ENCODE measurements around the gene RASSF5.
"Not testable (repeated sequence)": the region's sequence is repeated elsewhere in the genome, so short reads cannot be mapped to it uniquely, and the experiment has no call there.

The RASSF5 gene

DNA sequence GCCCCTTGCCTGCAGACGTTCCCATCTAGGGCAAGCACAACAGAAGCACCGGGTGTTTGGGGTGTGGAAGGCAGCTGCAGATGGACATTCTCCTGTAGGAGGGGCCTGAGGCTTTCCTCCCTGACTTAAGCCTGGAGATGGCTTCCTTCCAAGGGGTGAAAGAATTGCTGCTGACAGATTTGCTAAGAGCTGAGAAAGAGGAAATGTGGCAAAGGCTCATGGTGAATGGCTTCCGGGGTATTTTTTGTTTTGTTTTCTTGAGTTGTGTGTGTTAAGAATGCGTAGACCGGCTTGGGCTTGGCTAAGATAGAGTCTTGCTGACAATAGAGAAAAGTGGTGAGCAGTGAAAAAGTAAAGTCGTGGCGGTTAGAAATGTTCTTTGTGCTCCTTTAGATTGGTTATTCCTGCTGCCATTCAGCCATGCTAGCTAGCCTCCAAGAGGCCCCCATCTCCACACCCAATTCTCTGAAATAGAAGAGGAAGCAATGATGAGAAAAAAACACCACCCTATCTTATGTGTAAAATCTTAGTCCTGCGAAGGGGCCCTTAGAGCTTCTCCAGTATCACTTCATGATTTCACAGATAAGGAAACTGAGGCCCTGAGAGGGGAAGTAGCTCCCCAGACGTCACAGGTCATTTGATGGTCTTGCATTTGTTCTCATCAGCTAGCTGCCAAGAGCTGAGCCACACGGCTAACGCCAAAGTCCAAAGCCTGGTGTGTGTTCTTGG is 68.0 kb downstream of the RASSF5 start:
- peak; percentile 88 for DNase-seq

DNA sequence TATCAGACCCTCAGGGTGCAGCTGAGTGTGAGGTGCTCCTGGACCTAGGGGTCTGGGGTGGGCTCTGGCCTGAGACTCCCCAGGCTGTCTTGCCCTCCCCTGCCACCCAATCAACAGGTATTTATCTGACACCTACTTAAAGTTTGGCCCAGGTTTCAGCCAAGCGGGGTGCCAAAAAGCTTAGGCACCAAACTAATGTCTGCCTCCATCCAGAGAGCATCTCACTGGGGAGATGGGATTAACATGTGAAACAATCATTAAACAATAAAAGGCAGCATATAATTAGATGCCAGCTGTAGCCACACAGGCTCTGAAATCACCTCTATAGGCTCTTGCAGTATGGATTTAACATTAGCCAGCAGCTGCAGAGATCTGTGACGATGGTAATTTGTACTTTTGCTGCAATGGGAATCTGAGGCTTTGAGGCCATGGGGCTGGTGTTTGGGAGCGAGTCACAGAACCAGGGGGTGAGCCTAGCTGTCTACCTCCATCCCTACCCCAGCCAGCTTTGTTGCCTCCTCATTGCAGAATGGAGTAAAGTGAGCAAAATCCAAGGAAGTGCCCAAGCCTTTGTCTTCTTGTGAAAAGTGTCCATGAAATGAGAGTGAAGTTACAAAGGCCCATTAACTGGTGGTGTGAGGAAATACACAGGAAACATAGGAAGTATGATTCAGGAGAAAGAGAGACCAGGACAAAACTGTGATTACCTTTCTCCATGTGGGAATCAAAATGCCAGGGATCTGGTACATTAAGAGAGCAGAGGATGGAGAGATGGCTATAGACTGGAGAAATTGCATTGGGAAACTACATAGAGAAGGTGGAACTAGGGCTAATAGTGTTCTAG is 68.8 kb downstream of the RASSF5 start:
- no peak for DNase-seq

DNA sequence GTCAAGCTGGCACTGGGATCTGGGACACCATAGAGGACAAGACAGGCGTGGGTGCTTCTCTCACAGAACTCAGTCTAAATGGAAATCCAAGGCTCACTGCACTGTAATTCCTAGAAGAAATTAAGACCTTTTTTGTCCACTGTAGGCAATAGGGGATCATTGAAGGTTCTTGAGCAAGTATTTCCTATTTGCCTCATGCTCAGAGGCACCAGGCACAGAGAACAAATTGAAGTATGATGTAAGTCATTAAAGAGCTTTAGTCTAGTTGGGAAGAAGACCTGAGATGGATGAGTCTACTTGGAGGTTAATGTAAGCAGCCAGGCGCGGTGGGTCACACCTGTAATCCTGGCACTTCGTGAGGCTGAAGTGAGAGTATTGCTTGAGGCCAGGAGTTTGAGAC is 70.3 kb downstream of the RASSF5 start:
- no peak for DNase-seq

DNA sequence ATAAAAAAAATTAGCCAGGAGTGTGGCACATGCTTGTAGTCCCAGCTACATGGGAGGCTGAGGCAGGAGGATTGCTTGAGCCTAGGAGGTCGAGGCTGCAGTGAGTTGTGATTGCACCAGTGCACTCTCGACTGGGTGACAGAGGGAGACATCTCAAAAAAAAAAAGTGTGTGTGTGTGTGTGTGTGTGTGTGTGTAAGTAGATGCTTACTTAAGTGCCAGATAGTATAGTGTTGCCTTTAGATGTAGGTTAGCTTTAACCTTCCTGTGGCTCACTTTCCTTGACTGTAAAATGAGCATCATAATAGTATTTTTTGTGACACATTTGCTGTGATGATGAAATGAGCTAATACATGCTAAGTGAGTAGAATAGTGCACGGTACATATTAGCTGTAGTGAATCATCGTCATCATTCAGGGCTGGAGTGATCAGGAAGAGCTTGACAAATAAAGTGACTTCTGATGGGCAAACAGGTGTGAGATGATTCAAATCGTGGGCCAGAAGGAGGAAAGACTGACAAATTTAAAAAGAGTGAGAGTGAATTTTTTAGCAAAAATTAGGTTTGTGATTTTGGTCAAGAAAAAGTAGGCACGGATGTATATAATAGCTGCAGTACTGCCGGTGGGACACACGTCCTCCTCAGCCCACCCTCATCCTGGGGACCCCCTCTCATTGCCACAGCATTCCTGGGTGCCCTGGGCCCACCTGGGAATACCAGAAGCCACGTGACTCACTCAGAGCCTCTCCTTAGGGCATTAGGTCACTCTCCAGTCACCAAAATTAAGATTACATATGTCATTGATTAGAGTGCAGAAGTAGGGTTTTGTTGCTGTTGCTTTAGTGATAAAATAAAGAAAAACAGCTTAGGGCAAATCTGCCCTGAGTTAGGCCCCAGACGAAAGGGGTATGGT is 71.0 kb downstream of the RASSF5 start:
- DNase-seq, result no peak

DNA sequence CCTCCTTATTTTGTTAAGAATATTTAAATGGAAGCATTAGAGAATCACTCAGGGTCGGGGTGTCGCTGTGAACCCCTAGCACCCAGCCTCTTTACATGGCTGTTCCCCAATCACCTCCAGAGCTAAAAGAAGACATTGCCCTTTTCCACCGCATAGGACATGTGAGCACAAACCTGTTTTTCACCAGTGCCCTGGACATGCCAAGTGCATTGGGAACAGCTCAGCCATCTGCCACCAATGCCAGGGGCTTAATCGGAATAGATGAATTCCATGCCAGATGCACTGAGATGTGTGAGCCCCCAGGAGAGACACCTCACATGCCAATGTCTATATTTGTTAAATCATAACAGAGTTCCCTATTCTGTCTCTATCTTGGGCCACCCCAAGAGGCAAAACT is 71.6 kb downstream of the RASSF5 start:
- no peak for DNase-seq

DNA sequence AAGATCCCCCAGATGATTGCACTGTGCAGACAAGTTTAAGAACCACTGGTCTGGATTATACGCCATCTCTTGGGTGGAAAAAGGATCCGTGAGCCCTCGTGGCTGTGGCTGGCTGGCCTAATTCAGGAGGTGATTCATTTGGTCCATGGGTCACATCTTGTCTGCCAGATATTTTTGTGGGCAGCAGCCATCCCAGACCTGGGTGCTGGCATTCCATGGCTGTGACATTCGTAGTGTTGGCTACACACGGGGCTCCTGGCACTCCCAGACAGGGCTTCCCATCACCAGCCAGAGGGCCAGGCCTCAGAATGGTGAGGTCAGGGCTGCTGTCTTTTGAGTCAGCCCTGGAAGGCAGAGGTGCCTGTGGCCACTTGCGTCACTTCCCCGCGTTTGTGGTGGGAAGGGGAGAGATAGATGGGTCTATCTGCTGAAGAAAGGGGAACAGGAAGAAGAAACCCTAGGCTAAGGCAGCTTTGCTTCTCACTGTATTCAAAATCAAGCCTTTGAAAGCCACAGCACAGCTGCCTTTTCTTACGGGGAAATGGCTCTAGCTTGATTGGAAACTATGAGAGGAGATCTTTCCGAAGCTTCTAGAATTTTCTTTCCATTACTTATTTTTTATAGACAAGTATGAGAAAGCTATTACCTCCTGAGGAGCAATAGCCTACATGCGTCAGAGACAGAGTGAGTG is 72.6 kb downstream of the RASSF5 start:
- DNase-seq, result peak; percentile 87

DNA sequence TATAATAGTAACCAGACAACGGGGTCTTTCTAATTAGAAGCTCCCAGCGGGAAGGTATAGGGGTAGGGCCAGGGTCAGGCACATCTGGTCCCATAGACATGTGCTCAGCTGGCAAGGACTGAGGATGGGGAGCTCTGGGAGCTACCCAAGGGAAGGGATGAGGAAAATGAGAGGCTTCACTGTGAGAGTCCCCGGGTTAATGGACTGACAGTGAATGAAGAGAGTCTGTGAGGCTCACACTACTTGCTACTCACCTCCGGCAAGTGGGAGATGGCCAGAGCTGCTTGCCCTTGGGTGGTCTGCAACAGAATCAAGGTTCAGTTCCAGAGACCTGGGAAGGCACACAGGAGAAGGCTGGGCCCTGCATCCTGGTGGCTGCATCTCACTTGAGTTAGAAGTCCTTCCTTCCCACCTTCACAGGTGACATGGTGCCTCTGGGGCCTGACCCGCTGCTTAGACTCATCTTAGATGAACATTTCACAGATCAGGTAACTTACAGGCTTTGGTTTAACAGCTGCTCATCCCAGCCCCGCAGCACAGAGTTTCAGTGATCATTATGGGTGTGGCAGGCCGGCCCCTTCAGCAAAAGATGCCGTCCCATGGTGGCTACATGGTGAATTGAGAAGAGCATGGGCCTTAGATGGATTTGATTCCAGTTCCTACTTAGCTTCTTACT is 73.2 kb downstream of the RASSF5 start:
- DNase-seq, result no peak

DNA sequence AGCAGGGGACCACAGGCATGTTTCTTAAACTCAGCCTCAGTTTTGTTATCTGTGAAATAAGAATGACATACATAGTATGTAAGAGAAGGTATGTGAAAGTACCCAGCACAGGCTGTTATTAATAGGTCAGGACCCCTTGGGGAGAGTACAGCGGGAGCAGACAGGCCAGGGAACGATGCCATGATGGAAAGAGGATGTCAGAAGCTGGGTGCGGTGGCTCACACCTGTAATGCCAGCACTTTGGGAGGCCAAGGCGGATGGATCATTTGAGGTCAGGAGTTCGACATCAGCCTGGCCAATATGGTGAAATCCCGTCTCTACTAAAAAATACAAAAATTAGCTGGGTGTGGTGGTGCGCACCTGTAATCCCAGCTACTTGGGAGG is 73.8 kb downstream of the RASSF5 start:
- not testable (repeated sequence) for DNase-seq

DNA sequence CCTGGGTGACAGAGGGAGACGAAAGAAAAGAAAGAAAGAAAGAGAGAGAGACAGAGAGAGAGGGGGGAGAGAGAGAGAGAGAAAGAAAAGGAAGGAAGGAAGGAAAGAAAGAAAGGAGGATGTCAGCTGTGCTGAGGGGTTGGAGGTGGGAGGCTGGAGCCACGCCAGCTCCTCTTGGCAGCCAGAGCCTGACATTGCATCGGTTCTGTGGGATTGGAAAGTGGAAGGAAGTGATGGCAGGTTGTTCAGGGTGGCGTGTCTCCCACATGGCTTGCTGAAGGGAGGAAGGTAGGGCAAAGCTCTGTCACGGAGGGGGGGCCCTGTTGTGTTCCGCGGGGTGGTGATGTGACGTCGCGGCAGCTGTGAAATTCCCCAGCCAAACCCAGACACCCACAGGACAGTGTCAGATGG is 74.2 kb downstream of the RASSF5 start:
- no peak for DNase-seq

DNA sequence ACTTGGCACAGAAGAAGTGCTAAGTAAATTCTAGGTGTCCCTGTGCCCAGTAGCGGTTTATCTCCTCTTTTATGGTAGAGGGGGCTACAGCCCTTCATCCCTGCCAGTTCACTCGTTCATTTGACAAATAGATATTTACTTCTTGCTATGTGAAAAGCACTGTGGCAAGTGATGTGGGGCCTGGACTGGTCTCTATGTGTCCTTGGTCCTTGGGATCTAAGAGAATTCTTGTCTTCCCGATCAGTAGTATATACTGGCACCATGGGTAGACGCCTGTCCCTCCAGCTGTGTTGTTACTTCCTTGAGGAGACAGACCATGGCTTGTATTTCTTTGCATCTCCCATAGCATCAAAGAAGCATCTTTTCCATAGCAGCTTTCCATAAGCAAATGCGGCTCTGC is 75.2 kb downstream of the RASSF5 start:
- DNase-seq, result no peak

DNA sequence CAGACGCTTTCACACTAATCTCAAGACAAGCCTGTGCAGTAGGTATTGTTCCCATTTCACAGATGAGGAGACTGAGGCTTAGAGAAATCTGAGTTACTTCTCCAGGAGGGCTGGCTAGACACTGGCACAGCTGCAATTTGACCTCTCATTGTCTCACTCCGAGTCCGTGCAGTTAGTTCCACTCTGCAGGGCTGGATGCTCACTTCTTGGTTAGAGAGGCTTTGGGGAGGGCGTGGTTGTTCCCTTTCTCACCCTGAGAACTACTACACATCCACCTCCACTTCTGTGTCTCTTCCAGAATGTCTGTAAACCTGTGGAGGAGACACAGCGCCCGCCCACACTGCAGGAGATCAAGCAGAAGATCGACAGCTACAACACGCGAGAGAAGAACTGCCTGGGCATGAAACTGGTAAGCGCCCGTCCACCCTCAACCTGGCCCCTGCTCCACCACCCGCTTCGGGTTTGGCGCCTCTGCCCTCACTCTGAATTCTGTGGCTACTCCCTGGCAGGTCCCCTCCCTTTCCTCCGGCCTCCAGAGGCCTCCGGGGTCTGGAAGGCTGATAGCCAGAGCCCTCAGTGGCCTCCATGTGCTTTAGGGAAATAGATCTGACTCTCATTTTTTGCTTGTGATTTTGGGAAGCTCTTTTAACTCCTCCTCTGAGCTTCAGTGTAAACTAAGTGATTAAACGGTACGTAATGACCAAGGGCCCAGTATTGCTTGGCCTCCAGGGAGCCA is 75.8 kb downstream of the RASSF5 start:
- DNase-seq, result no peak

DNA sequence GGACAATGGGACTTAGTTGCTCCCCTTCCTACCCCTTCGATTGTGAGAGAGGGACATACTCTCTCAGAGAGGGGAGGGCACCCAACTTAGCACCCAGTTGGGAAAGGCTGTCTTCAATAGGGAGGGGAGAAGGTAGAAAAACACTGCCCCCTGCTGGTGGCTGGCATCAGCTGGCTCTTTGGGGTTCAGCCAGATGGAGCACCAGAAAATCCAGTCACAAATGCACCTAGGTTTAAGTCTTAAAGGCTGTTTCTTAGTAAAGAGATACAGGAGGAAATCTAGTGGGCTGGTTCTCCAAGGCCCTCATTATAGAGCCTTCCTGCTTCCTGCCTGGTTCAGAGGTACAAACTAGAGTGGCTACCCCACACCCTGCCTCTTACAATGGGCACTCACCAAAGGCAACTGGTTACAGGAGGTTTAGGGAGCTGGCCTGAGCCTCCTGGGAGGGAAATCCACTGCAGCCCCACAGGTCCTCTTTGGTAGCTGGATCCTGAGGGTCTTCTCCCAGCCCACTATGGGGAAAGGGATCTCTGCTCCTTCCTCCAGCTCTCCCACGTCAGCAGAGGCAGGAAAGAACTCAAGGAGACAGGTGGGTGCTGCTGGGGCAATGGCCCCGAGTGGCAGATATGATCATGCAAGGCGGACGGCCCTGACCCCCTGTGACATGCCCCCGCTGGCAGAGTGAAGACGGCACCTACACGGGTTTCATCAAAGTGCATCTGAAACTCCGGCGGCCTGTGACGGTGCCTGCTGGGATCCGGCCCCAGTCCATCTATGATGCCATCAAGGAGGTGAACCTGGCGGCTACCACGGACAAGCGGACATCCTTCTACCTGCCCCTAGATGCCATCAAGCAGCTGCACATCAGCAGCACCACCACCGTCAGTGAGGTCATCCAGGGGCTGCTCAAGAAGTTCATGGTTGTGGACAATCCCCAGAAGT is 76.6 kb downstream of the RASSF5 start:
- DNase-seq, result peak; percentile 90

DNA sequence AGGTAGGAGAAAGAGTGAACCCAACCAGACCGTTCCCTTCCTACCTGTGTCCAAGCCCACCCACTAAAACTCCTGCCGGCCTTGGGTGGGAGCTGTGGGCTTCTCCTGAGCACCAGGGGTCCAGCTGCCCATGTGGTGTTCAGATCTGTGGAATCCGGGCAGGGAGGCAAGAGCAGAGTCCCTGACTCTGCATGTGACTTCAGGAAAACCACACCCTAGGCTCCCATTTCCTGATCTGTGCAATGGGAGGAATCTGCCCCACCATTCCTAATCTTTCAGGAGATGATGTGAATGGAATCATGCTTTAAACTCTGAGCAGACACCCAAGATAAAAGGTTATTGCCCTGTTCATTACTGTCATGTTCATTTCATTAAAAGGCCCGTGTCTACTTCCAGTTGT is 77.4 kb downstream of the RASSF5 start:
- DNase-seq, result no peak

DNA sequence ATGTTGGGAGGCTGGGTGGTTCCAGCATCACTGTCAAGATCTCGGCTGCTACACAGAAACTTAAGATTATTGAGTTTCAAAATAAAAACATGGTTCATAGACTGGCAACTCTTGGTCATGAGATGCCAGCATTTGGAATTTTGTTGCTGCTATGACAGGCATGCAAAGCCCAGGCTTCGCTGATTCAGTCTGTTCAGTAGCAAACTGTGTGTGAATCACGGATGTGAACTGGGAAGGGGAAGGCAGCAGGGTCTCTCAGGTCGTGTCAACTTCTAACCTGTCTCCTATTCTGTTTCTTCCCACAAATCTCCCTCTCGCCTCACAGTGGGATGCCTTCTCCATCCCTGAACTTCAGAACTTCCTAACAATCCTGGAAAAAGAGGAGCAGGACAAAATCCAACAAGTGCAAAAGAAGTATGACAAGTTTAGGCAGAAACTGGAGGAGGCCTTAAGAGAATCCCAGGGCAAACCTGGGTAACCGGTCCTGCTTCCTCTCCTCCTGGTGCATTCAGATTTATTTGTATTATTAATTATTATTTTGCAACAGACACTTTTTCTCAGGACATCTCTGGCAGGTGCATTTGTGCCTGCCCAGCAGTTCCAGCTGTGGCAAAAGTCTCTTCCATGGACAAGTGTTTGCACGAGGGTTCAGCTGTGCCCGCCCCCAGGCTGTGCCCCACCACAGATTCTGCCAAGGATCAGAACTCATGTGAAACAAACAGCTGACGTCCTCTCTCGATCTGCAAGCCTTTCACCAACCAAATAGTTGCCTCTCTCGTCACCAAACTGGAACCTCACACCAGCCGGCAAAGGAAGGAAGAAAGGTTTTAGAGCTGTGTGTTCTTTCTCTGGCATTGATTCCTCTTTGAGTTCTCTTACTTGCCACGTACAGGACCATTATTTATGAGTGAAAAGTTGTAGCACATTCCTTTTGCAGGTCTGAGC is 79.4 kb downstream of the RASSF5 start:
- no peak for DNase-seq

DNA sequence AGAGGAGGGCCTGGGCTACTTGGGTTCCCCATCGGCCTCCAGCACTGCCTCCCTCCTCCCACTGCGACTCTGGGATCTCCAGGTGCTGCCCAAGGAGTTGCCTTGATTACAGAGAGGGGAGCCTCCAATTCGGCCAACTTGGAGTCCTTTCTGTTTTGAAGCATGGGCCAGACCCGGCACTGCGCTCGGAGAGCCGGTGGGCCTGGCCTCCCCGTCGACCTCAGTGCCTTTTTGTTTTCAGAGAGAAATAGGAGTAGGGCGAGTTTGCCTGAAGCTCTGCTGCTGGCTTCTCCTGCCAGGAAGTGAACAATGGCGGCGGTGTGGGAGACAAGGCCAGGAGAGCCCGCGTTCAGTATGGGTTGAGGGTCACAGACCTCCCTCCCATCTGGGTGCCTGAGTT is 80.6 kb downstream of the RASSF5 start:
- DNase-seq, result no peak

DNA sequence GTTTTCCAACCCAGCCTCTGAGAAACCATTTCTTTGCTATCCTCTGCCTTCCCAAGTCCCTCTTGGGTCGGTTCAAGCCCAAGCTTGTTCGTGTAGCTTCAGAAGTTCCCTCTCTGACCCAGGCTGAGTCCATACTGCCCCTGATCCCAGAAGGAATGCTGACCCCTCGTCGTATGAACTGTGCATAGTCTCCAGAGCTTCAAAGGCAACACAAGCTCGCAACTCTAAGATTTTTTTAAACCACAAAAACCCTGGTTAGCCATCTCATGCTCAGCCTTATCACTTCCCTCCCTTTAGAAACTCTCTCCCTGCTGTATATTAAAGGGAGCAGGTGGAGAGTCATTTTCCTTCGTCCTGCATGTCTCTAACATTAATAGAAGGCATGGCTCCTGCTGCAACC is 81.2 kb downstream of the RASSF5 start:
- no peak for DNase-seq

DNA sequence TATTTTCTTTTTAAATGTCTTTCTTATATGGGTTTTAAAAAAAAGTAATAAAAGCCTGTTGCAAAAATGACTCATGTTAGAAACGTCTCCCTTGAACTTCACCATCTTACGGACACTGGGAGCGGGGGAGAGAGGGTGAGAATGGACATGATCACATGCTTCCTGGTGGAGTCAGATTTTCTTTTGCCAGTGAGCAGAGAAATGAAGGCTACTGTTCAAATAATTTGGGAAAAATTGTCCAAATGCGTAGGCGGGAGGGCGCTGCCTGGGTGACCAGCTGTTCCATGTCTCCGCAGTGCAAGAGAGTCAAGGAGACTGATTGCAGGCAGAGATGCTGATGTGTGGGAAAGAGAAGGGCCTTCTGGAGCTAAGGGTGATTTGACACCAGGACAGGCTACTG is 81.9 kb downstream of the RASSF5 start:
- DNase-seq, result no peak

DNA sequence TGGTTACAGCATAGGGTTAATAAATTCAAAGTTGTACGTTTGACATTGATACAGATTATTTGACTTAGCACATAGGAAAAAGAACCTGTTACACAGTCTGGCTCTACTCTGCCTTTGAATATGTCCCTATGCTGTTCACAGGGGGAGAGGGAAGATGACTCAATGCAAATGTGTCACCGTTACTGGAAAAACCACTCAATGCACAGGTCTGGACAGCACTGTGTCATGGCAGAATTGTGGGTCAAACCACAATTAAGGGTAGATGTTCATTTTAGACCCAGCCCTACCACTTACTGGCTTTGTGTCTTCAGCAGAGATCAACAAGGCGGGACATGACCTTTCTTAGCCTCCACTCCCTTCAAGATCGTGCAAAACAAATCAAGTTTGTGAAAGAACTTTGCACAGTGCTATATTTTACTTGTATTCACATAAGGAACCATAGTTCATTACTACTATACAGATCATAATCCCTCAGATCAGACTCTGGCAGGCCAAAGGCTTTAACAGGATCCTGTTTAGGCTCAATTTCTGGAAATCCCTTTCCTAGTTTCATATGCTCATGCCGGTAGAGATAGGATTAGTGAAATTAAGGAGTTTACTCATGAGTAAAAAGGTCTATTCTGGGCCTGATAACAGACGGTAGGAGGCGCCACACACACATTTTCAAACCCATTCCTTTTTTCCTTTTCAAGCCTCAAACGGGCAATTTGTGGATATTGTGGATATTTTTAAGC is 82.9 kb downstream of the RASSF5 start:
- peak; percentile 27 for DNase-seq

Measured in hematopoietic multipotent progenitor cell treated with erythropoietin and hydrocortisone succinate and interleukin-3 and kit ligand, for 6 days (in vitro differentiated cells).